Limb (tissue), 2 donors: ENCODE results near the gene RABGAP1.

Experiments
- DNase-seq, 2 donors: peaks; one replicate each; pipeline ENCODE4 v3.0.0-alpha.2; 2016; ENCODE audit errors: extremely low spot score in 2 of 2

The RABGAP1 gene

DNA sequence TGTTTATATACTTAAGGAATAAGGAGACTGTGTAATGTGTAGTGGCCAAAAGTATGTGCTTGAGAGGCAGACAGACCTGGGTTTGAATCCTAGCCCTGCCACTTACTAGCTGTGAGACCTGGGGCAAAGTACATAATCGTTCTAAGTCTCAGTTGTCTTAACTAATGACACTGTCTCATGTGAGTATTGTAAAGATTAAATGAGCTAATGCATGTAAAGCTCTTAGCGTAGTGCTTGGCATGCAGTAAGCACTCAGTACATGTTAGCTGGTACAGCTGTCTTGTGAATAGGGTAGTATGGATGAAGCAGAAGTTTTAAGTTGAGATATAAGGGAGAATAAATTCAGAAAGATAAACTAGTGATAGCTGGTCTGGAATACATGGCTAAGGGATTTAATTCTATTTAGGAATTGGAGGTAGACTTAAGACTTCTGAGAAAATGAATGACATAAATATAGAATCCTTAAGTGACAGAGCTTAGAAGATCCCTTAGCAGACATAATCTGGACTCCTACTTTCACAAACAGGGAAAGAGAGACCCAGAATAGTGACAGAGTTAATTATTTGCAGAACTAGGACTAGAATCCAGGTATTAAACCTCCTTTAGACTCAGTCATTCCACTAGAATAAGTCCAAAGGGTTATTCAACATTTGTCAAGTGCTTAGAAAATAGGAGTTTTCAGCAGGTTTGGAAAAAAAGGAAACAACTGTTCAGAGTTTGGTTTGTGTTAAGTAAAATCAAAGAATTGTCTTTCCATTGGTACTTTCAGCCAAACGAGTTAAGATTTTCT, 105.8 kb downstream of the RABGAP1 start:
- no peak for DNase-seq

DNA sequence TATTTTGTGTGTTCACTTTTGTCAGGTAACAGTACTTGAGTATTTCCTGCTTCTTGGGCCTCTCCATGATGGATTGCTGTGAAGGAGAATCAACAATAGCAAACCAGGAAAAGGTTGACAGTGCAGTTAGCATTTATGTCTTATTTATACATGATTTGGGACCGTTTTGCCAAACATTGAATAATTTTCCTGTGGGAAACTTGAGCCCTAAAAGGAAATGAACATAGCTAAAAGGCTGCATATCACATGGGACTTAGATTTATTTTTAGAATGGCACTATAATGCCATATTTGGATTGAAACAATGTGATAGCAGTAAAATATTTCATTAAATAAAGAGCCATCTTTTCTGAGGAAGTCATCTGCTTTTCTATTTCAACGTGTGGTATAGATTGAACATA, 107.9 kb downstream of the RABGAP1 start:
- DNase-seq = no peak

DNA sequence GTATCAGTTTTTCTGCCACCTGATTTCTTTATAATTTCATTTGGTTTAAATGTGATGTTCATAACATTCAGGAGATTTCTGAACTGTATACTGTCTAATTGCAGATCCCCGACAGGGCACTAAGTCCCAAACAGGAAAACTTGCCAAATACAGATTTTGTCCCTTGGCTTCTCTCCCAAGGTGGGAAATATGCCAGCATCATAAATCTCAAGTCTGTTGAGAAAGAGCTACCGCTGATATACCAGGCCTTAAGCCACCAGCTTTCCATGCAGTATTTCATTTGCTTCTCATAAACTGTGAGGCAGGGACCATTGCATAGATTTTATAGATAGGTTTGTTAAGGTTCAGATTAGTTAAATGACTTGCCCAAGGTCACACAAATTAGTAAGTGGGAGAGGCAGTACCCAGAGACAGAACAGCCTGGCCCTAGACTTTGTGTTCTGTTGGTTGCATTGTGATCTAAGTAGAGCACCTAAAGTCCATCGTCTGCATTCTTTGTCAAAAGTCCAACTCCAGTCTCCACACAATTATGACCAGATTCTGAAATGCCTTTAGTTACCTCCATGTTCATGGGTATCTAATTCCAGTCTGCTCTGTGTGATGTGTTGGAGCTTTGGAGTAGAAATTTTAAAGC, 108.9 kb downstream of the RABGAP1 start:
- DNase-seq = no peak

DNA sequence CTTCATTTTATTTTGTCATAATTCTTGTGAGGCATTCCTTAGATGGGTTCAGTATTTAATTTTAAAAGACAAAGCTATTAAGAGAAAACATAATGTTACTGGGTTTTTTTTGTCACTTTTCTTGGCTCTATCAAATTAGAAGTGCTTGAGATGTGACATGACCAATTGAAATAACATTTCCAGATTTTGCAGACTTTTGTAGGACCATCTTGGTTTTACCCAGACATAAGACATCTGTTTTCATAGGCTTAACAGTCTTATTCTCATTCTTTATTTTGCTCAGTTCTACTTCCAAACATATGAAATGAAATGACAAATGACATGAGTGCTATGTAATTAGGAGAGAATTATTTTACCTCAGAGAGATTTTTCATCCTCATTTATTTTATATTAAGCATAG, 112.2 kb downstream of the RABGAP1 start:
- DNase-seq = no peak

DNA sequence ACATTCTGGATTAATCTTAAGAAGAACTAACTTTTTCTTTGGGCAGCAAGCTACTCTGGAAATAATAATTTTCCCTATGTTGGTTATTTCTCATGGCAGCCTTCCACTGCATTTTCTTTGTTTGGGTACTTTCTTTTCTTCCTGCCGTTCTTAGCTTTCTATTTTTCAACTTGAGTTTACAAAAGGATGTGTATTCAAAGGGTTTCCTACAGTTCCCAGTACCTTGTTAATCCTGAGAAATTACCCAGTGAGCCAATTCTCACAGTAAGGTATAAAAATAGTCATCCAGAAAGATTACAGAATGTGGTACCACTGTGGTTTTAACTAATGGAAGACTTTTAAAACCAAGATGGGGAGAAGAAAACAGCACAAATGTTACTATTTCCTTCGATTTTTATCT, 112.9 kb downstream of the RABGAP1 start:
- no peak for DNase-seq

DNA sequence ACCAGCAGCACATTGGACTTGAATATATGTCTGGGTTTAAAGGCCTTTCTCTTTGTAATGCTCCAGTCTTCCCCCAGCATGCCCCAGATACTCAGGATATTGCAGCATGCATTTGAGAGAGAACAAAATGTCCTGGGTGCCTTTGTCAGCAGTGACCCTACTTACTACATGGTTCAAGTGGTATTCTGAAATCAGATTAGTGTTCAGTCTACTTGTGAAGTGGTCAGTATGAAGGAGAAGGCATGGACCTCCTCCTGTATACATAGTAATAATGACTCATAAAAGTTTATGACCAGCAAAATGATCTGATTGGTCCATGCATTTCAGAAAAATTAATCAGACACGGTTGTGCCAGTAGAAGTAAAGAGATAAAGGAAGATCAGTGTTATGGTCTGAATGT, 118.0 kb downstream of the RABGAP1 start:
- DNase-seq = no peak

DNA sequence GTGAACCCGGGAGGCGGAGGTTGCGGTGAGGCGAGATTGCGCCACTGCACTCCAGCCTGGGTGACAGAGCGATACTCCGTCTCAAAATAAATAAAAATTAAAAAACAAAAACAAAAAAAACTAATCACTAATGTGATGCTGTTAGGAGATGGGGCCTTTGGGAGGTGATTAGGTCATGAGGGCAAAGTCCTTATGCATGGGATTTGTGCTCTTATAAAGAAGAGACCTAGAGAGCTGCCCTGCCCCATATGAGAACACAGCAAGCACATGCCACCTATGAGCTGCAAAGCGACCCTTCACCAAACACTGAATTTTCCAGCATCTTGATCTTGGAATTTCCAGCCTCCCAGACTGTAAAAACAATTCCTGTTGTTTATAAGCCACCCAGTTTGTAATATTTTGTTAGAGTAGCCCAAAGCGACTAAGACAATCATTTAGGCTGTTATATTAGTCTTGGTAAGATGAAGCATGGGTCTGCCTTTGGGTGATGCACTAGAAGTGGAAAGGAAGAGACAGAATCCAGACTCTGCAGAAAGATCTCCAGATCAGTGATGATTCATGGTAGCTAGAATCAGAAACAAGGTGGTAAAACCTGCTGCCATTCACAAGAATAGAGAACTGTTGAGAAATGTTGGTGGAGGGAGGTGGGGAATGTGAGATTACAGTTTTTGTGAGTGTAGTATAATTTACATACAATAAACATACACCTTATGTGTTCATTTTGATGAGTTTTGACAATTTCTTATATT, 118.8 kb downstream of the RABGAP1 start:
- DNase-seq = no peak

DNA sequence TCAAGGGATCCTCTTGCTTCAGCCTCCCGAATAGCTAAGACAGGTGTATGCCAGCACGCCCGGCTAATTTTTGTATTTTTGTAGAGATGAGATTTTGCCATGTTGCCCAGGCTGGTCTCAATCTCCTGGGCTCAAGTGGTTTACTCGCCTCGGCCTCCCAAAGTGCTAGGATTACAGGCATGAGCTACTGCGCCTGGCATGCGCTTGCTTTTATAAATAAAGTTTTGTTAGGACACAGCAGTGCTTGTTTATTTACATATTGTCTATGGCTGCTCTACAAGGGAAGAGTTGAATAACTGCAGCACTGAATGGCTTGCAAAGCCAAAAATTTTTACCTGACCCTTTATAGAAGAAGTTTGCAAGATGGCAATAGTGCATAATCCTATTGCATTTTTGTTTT, 120.4 kb downstream of the RABGAP1 start:
- no peak for DNase-seq

DNA sequence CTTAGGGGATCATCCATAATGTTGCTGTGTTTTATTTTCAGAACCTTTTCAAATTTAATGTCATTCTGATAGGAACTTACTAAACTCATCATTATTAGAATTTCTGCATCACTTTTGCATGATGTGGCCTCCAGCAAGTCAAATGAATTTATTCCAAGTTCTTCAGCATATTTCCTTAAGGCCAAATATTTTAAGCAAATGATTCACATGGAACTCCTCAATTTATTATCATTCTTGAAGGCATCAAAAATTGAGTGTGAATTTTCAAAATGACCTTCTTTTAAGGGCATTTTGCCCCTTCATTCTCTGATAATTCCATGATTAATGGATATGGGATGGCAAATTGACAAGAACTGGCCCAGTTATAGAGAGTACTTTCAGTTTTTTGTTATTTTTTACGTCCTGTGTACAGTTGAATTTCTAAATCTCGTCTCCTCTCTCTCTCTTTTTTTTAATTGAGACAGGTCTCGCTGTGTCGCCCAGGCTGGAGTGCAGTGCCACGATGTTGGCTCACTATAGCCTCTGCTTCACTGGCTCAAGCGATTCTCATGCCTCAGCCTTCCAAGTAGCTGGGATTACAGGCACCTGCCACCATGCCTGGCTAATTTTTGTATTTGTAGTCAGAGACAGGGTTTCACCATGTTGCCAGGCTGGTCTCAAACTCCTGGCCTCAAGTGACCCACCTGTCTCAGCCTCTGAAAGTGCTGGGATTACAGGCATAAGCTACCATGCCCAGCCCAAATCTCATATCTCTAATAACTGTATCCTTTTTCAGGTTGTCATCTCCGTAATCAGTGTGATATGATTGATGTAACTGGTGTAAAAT, 121.7 kb downstream of the RABGAP1 start:
- DNase-seq = no peak

DNA sequence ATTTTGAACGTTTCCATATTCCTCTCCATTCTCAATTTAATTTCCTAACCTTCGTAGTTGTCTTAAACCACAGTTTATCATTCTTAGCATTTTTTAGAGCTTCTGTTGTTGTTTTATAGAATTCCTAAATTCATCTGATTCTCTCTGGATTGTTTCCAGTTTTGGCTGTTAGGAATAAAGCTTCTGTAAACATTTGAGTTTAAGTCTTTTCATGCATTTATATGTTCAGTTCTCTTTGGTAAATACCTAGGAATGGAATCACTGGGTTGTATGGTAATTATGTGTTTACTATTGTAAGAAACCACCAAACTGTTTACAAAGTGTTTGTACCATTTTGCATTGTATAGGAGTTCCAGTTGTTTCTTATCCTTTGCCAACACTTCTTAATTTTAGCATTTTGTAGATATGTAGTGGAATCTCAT, 122.4 kb downstream of the RABGAP1 start:
- no peak for DNase-seq

DNA sequence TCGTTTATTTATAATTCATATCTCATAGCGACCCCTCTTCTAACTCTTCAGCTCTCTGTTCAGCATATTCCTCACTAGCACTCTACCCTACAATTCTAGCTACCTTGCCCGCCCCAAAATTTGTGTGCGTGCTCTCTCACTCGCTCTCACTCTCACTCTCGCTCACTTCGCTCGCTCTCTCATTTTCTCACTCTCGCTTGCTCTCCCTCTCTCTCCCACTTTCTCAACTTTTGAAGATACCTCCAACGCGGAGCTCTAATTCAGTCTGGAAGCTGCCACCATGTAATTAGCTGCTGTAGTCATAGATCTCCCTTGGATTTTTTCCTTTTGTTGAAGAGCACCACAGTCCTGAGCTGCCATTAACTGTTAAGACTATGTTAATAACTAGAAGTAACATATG, 123.1 kb downstream of the RABGAP1 start:
- DNase-seq = no peak

DNA sequence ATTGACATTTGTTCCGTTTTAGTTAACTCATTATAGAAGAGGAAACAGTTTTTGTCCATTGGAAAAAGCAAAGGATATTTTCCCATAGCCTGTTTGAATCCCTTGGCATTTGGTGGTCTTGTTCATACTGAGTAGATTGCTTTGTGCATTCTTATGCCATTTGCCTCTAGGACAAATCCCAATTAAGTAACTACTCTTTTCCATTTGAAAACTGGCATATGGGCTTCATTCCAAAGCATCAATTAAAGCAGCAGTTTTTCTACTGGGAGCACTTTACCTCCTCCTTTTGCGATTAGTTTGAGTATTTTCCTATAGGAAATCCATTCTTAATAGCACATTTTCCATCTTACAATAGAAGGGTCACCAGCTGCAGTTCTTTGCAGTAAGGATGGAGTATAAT, 123.9 kb downstream of the RABGAP1 start:
- DNase-seq = no peak

DNA sequence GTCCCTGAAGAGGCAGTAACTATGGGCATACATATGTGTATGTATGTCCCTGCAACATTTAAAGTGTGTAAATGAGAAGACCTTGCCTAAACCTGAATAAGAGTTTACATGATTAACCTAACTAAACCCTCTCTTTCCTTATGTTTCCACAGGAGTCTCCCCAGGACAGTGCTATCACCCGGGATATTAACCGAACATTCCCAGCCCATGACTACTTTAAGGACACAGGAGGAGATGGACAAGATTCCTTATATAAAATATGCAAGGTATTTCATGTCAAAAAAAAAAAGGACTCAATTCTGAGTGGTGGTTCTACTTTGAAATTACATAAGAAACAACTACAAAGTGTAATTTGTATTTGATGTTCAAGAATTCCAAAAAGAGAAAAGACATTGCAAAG, 124.4 kb downstream of the RABGAP1 start:
- DNase-seq = no peak

DNA sequence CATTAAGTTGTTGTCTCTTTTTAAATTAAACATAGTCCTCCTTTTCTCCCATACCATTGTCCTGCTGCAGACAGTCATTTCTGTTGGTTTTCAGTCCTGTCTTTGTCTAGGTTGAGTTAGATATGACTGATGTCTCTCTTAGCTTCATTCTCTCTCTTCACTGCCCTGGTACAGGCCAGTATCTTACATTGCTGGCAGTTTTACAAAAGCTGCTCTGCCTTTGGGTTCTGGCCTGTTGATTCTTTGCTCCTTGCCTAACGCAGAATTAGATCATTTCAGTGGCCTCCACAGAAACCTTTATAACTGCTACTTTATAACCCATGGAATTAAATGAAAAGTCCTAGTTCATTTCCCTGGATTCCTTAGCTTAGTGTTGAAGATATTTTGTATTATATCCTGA, 126.3 kb downstream of the RABGAP1 start:
- DNase-seq = no peak

DNA sequence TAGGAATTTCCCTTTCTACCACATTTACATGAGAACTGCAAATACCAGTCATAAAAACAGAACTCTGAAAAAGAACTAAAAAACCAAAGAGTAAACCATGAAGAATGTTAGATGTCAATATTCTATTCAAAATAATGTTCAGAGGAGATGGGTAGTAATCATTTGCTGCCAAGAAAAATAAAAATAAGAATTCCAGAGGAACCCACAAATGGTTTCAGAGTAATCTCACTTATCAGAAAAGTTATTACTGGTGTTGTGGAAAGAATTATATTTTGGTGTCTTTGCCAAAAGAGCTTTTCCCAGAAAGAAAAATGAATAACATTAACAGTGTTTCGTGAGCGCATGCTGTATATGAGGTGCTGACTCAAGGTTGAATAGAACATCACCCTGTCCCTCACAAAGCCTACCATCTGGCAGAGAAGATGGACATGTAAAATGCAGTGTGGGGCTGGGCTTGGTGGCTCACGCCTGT, 128.2 kb downstream of the RABGAP1 start:
- DNase-seq = peak in 1 of 2 donors; percentile 39

DNA sequence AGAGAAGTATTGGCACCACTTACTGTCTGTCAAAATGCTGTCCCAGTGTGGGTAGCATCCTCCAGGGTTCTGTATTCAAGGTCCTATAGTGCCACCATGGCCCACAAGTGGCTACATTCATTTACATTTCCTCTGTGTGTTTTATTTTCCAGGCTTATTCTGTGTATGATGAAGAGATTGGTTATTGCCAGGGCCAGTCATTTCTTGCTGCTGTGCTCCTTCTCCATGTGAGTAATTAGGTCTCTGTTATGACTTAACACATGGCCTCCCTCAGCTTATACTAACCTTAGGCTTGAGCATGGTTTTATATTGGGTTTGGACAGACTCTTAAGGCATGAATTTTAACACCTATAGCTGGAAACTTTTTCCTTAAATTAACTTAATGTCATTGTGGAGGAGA, 129.4 kb downstream of the RABGAP1 start:
- DNase-seq = no peak

DNA sequence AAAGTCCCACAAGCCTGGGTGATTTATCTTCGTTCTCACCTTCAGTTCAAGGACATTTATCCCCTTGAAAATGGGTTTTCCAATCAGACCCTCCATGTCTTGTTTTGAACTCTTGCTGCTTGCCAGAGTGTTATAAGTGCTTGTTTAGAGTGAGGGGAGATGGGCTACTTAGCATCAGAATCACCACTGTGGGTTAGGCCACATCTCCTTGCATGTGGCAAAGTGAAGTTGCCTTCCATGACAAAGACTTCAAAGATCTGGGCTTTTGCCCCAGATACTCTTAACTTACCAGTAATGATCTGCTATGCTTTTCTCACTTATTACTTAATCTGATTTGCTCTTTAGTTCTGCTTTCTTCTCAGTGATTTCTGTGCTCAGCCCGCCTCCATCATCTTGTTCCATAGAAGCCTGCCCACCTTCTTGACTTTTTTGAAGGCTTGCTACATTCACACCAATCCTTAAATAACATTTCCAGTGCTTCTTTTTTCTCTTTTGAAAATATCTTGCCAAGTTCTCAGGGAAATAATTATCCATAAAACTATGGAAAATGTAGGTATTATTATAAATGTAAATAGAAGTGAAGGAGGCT, 131.7 kb downstream of the RABGAP1 start:
- DNase-seq = no peak

DNA sequence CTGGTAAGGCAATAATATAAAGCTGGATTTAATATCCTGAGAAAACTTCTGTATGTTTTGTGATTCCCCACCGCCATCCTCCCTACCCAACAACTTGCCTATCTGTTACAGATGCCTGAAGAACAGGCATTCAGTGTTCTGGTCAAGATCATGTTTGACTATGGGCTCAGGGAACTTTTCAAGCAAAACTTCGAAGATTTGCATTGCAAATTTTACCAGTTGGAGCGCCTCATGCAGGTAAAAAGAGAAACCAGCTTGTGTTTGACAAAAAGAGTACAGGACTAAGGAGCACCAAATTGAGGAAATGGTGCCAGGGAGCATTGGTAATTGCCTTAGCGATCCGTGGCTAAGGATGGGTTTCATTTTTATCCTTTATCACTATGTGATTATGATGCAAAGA, 132.6 kb downstream of the RABGAP1 start:
- no peak for DNase-seq

DNA sequence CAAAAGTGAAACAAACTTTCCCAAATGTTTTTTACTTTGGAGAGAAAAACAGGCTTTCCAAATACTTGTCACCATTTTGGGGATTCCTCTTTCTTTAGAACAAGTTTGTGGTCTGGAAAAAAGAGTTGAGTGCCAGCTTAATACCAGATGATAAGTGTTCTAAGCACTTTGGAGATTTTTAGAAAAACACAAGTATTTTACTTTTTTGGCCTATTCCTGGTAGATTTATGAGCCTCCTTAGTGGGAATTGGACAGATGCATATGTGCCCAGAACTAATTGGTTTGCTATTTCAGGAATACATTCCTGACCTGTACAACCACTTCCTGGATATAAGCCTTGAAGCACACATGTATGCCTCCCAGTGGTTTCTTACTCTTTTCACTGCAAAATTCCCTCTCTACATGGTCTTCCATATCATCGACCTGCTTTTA, 133.2 kb downstream of the RABGAP1 start:
- DNase-seq = peak in 1 of 2 donors; percentile 62

DNA sequence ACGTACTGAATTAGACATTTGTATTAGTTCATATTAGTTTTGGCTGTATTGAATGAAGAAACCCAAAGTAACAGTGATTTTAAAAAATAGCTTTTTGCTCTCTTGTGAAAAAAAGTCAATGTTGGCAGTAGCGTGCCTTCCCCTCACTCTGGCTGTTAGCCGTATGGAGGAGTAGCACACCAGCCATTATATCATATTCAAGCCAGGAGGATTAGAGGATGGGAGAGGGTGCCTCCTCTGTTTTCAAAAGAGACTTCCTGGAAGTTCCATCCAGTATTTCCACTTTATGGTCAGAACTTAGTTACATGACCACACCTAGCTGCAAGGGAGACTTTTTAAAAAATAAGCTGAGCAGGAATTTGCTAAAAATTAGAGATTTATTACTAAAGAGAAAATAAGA, 133.8 kb downstream of the RABGAP1 start:
- DNase-seq = no peak

DNA sequence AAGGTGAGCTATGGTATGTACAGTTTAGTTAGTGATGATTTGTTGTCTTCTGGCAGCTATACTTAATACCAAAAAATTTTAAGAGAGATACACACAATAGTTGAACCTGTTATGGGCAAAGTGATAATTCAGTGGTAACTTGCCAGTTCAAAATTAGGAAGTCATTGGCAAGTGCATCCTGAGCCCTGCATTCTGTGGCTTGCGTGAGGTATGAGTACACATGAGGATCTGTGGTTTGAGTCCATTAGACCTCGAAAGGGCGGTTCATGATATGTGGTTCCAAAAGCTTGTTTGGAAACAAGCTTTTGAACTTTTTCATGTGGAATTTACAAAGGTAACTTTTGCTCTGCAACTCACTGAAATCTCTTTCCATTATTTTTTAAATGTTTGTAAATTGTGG, 139.6 kb downstream of the RABGAP1 start:
- DNase-seq = no peak
